Natural killer cell treated with Interleukin-12 subunit alpha and Interleukin-12 subunit beta and Interleukin-15 and Interleukin-18, amount 100 ng/mL, for 72 hours (primary cell): ENCODE measurements around the gene SBF1. TPM values are rescaled to one million over a fixed set of nuclear protein-coding genes. Genes with fewer than 3 reads are reported as not detected.
"Not testable (repeated sequence)": the region's sequence is repeated elsewhere in the genome, so short reads cannot be mapped to it uniquely, and the experiment has no call there.

ENCODE experiments used
- ATAC-seq, 2 donors: fragments of 150-1000 bp; cut with Tn5 transposase in 1 of 2; sonication (Bioruptor Pico), chemical (Tn5 transposase) in 1 of 2; 2 replicates each; pipeline ENCODE4 v1.10.0; 2021
- DNase-seq: peaks from one replicate; pipeline ENCODE4 v3.0.0; 2022; ENCODE audit warnings: low spot score
- H3K27ac Mint-ChIP-seq, 2 donors: 1 replicate in 1 of 2; 2 replicates in 1 of 2; pipeline ENCODE4 v1.8.0; 2022; ENCODE audit warnings: mixed read lengths in 2 of 2, mild to moderate bottlenecking in 1 of 2, moderate library complexity in 1 of 2
- H3K27me3 Mint-ChIP-seq, 2 donors: 1 replicate in 1 of 2; 2 replicates in 1 of 2; pipeline ENCODE4 v1.8.0; 2022; ENCODE audit warnings: mixed read lengths in 2 of 2
- H3K36me3 Mint-ChIP-seq: one replicate; pipeline ENCODE4 v1.8.0; 2022; ENCODE audit warnings: mixed read lengths
- H3K4me1 Mint-ChIP-seq, 2 donors: 1 replicate in 1 of 2; 2 replicates in 1 of 2; pipeline ENCODE4 v1.8.0; 2022; ENCODE audit warnings: low read depth in 2 of 2, mixed read lengths in 2 of 2, mild to moderate bottlenecking in 1 of 2
- H3K4me3 Mint-ChIP-seq: one replicate; pipeline ENCODE4 v1.8.0; 2022; ENCODE audit warnings: mixed read lengths
- H3K9me3 Mint-ChIP-seq: 2 replicates; pipeline ENCODE4 v1.8.0; 2022; ENCODE audit warnings: mixed read lengths
- total RNA-seq, 2 donors: library from RNA; stranded (reverse); gene quantifications; one replicate each; pipeline ENCODE4 v1.2.3, GENCODE V29; 2022

SBF1 gene
- total RNA-seq, 2 donors from 2014 or later: 114 to 152 TPM

DNA sequence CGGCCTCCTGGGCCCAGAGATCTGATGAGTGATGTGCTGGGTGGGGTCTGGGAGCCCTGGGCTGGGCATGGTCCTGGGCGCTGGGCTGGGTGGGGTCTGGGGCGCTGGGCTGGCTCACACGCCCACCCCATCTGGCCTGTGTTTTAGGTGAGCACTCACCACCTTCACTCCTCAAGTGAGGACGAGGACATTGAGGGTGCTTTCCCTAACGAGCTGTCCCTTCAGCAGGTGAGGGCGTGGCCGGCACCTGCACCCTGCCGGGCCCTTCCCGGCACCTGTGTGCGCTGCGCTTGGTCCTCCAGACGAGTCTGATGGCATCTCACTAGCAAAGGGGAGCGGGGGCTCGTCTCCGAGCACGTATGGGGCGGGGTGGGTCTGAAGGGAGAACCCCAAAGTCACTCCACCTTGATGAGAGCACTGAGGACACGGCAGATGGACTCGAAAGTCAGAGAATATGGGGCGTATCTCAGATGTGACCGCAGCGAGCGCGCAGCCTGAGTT is 37.9 kb downstream of the SBF1 start:
- DNase-seq (no peak), ATAC-seq (peak in 1 of 2 donors; percentile 9)
- Mint-ChIP-seq H3K27me3 (no peaks in the 10 kb centered on the region), H3K36me3 (no peaks in the 10 kb centered on the region), H3K4me3 (no peak overlapping the region), H3K27ac (no peak overlapping the region), H3K4me1 (peaks cover 0 to 2% of the 10 kb centered on the region in 2 donors), H3K9me3 (no peaks in the 10 kb centered on the region)

DNA sequence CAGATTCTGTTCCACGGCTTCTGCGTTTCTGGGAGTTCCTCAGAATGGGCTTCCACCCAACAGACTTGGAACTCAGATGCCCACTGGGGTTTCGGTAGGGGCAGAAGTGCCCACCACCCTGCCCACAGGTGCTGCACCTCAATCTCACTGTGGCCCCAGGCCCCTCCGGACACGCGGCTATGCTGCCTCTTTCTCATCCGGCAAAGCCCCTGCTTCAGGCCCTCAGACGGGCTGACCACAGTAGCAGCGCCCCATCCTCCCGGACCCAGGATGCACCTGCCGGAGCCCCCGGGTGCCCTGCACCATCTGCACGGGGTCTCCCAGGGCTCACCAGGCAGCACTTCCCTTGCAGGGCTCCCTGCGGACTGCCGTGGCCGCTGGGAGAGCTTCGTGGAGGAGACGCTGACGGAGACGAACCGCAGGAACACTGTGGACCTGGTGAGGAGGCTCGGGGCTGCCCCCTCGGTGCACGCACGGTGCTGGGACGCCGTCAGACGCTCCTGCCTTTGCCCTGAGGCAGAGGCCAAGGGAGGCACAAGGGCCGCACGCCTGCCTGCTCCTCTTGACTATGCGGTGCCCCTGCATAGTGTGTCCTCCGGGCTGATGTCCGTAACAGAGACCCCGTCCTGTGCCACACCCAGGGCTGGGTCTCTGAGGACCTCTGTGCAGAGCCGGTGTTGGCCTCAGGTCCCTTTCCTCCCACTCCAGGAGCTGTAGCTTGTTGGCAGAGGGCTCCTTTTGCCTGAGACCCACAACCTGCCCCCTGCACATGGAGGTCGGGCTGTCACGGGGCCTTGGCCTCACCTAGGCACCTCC is 38.6 kb downstream of the SBF1 start:
- H3K27ac Mint-ChIP-seq: no peak overlapping the region
- H3K4me3 Mint-ChIP-seq: no peak overlapping the region
- no peaks in the 10 kb centered on the region for H3K27me3 Mint-ChIP-seq
- peak in 1 of 2 donors; percentile 2 for ATAC-seq
- no peaks in the 10 kb centered on the region for H3K9me3 Mint-ChIP-seq
- DNase-seq: no peak
- peaks cover 0 to 7% of the 10 kb centered on the region in 2 donors for H3K4me1 Mint-ChIP-seq
- no peaks in the 10 kb centered on the region for H3K36me3 Mint-ChIP-seq

DNA sequence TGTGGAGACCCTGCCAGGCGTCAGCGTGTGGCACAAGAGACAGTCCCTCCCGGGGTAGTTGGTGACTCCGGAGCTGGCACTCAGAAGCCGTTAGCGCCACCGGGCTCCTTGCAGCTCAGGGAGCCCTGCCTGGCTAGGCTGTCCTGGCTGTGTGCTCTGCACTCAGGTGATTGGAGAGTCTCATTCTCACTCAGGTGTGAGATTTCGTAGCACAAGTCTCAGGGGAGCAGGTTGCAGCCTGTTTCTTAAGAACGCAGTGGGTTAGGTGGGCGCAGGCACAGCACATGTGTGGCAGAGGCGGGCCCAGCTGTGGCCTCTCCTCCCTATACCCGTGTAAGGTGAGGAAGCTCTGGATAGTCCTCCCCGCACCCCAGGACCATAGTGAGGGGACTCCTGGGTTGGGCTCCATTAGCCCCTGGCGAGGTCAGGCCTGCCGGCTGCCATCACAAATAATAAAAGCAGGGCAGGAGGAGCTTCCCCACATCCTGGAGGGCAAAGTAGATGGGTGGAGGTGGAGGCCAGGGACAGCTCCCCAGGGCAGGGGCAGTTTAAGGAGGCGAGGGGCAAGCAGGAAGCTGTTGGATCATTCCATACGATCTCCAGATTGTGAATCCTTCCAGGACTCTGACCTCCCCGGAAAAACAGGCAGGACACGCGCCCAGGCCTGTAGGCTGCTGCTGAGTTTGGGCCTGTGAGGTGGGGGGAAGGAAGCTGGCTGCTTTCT is 39.4 kb downstream of the SBF1 start:
- Mint-ChIP-seq H3K4me1 (peaks cover 0 to 7% of the 10 kb centered on the region in 2 donors), H3K9me3 (no peaks in the 10 kb centered on the region), H3K27me3 (no peaks in the 10 kb centered on the region), H3K4me3 (no peak overlapping the region), H3K36me3 (no peaks in the 10 kb centered on the region), H3K27ac (no peak overlapping the region)
- no peak for DNase-seq
- no peak for ATAC-seq

DNA sequence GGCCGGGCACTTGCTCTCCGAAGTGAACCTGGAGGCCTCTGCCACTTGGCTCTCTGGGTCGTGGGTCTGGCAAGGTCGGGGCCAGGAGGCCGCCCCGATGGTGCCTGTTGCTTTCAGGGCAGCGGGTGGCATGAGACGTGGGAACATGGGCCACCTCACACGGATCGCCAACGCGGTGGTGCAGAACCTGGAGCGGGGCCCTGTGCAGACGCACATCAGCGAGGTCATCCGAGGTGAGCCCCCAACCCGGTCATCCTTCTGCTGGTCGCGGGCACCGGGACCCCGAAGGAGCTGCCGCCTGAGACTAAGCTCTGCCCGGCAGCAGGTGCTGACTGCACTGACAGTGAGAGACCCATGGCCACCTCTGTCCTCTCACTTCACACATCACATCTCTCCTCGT is 40.0 kb downstream of the SBF1 start:
- Mint-ChIP-seq H3K27ac (no peak overlapping the region), H3K9me3 (no peaks in the 10 kb centered on the region), H3K4me1 (peaks cover 0 to 7% of the 10 kb centered on the region in 2 donors), H3K36me3 (no peaks in the 10 kb centered on the region), H3K4me3 (no peak overlapping the region), H3K27me3 (no peaks in the 10 kb centered on the region)
- ATAC-seq (no peak), DNase-seq (no peak)

DNA sequence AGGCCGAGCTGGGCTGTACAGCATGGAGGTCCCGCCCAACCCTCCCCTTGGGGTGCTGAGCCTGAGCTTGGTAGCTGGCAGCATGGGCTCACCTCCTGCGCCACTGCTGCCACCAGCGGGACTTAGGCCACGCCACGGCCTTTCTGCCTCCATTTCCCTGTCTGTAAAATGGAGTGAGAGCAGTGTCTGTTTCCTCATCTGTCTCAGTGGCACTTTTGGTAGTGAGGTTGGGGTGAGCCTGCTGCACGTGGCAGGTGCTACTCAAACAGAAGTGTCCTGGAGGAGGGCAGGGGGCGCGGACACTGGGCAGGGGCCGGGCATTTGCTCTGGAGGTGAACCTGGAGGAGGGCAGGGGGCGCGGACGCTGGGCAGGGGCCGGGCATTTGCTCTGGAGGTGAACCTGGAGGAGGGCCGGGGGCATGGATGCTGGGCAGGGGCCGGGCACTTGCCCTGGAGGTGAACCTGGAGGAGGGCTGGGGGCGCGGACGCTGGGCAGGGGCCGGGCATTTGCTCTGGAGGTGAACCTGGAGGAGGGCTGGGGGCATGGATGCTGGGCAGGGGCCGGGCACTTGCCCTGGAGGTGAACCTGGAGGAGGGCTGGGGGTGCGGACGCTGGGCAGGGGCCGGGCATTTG is 41.8 kb downstream of the SBF1 start:
- not testable (repeated sequence) for H3K27ac Mint-ChIP-seq, H3K27me3 Mint-ChIP-seq, H3K4me1 Mint-ChIP-seq, H3K36me3 Mint-ChIP-seq, H3K9me3 Mint-ChIP-seq, H3K4me3 Mint-ChIP-seq, DNase-seq, ATAC-seq

DNA sequence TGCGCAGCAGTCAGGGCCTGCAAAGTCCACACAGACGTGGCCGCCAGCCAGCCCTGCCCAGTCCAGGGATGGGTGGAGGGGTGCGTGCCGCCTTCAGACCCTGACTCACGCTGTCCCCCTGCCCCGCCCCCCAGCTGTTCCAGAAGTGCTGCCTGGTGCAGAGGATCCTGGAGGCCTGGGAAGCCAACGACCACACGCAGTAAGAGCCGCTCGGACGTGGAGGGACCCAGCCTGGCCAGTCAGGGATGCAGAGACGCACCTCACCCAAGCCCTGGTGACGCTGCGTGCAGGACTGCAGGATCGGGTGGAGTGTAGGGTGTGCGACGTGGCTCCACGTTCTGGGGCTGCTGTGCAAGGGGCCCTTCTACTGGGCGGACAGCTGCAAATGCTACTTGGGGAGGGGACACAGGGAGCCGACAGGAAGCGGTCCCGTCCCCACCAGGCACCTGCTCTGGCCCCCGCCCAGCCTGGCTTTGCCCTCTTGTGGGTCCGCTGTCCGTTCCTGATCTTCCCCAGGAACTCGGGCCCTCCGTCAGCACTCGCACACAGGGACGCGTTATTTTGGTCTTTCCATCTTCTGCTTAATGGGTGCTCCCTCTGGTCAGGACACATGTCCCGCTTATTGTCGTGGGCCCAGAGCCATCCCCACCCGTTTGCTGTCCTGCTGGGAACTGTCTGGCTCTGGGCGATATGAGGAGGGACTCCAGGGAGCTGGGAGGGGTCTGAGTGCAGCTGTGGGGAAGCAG is 42.5 kb downstream of the SBF1 start:
- ATAC-seq (peak in 1 of 2 donors; percentile 7), DNase-seq (no peak)
- no peaks in the 10 kb centered on the region for H3K27me3 Mint-ChIP-seq
- no peak overlapping the region for H3K4me3 Mint-ChIP-seq
- no peaks in the 10 kb centered on the region for H3K36me3 Mint-ChIP-seq
- H3K4me1 Mint-ChIP-seq: peaks cover 0 to 7% of the 10 kb centered on the region in 2 donors
- H3K27ac Mint-ChIP-seq: no peak overlapping the region
- no peaks in the 10 kb centered on the region for H3K9me3 Mint-ChIP-seq

DNA sequence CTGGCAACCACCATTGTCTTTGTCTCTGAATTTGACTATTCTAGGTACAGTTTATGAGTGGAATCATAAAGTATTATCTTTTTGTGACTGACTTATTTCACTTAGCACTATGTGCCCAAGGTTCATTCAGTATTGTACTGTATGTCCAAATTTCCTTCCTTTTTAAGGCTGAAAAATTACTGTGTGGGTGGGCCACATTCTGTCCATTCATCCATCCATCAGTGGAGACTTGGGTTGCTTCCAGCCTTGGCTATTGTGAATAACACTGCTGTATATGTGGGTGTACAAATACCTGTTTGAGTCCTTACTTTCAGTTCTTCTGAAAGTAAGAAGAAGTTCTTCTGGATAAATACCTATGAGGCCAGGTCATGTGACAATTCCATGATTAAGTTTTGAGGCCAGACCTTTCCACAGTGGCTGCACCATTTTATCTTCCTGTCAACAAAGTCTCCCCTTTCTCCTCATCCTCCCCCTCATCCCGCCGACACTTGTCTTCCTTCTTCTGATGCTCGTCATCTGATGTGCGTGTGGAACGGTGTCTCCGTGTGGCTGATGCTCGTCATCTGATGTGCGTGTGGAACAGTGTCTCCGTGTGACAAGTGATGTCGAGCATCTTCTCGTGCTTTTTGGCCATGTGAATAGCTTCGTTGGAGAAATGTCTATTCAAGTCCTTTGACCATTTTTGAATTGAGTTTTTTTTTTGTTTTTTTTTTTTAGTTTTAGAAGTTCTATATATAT is 49.5 kb downstream of the SBF1 start:
- DNase-seq (no peak), ATAC-seq (no peak)
- Mint-ChIP-seq H3K27ac (no peak overlapping the region), H3K4me3 (no peak overlapping the region), H3K4me1 (no peaks in the 10 kb centered on the region), H3K27me3 (no peaks in the 10 kb centered on the region), H3K36me3 (peaks cover 7% of the 10 kb centered on the region), H3K9me3 (no peaks in the 10 kb centered on the region)

DNA sequence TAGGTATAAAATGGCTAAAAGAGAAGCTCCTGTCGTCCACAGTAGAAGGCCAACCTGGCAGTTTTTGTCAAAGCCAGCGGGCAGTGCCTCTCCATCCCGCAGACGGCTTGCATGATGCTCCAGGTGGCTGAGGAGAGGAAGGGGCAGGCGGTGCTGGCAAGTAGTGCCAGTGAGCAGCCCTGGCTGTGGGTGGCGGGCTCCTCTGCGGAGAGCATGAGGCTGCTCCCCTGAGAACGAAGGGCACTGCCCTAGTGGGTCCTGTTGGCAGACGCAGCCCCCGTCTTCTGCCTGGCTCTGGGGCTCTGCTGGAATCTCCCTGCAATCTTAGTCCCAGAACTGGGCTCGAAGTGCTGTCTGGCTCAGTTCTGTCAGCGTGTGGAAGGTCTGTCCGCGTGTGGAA is 50.9 kb downstream of the SBF1 start:
- ATAC-seq (no peak), DNase-seq (no peak)
- Mint-ChIP-seq H3K36me3 (peaks cover 7% of the 10 kb centered on the region), H3K4me3 (no peak overlapping the region), H3K4me1 (no peaks in the 10 kb centered on the region), H3K27ac (no peak overlapping the region), H3K27me3 (no peaks in the 10 kb centered on the region), H3K9me3 (no peaks in the 10 kb centered on the region)

DNA sequence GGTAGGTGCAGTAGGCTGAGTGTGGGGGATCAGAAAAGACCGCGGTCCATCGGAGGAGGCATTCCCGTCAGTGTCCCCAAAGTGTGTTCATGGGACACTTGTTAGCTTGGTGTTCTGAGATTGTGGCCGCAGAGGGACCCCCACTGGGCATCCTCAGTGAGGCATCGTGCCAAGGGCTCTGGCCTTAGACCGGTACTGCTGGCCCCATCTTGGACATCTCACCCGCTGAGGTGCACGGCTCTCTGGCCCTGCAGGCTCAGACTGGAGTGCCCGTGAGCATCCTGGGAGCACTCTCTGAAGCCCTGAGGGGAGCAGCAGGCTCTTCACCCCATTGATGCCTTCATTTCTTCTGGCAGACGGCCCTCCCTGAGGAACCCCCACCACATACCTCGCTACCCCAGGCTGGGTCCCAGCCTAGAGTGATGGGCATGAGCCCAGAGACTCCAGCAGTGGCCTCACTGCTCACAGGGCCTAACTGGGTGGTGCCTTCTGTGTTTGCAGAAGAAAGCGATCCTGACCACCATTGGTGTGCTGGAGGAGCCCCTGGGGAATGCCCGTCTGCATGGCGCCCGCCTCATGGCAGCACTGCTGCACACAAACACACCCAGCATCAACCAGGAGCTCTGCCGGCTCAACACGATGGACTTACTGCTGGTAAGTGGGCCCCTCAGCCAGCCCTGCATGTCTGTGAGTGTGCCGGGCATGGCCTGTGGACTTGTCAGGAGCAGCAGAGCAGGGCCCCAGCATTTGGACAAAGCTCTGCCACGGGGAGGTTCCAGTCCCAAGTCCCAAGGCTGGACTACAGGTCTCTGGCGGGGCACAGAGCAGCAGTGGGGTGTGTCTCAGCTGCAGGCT is 51.6 kb downstream of the SBF1 start:
- Mint-ChIP-seq H3K36me3 (peaks cover 7% of the 10 kb centered on the region), H3K4me3 (no peak overlapping the region), H3K4me1 (no peaks in the 10 kb centered on the region)

DNA sequence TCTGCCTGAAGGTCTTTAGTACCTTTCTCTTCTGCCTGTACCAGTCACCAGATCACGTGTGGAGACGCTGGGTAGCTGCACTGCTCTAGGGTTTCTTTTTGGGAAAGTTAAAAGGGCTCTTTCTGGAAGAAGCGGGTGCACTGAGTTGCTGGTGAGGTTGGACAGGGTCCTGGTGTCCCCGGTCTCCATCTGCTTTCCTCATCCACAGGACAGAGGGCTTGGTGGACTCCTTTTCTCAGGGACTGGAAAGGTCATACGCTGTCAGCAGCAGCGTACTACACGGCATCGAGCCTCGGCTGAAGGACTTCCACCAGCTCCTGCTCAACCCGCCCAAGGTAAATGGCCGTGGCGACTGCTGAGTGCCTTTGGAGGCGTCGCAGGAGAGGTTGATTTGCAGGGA is 52.8 kb downstream of the SBF1 start:
- no peak overlapping the region for H3K27ac Mint-ChIP-seq
- peaks cover 11% of the 10 kb centered on the region for H3K36me3 Mint-ChIP-seq
- no peaks in the 10 kb centered on the region for H3K27me3 Mint-ChIP-seq
- H3K4me3 Mint-ChIP-seq: no peak overlapping the region
- H3K9me3 Mint-ChIP-seq: no peaks in the 10 kb centered on the region
- no peaks in the 10 kb centered on the region for H3K4me1 Mint-ChIP-seq
- no peak for ATAC-seq
- DNase-seq: no peak

More for the DNA sequence above, 51.6 kb downstream of the SBF1 start:
- H3K9me3 Mint-ChIP-seq: no peaks in the 10 kb centered on the region
- ATAC-seq (no peak), DNase-seq (no peak)
- H3K27me3 Mint-ChIP-seq: no peaks in the 10 kb centered on the region
- H3K27ac Mint-ChIP-seq: no peak overlapping the region

DNA sequence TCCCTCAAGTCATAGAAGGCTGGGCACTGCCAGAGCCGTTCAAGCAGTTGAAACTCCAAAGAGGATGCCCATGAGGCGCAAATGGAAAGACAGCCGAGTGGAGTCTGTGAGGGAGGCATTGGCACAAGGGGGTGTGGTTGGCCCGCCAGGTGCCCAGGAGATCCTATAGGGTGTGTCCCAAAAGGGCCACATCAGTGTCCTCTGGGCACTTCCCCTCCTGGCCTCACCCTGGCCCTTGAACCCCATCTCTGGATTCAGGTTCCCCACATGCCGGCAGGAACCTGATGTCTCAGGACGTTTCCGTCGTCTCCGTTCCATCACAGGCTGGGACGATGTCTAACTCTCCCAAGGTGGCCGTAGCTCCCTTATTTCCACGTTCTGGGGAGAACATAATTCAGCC is 54.3 kb downstream of the SBF1 start:
- Mint-ChIP-seq H3K36me3 (peaks cover 11% of the 10 kb centered on the region), H3K27me3 (no peaks in the 10 kb centered on the region), H3K4me1 (no peaks in the 10 kb centered on the region), H3K4me3 (no peak overlapping the region), H3K27ac (no peak overlapping the region), H3K9me3 (no peaks in the 10 kb centered on the region)
- DNase-seq (no peak), ATAC-seq (no peak)

DNA sequence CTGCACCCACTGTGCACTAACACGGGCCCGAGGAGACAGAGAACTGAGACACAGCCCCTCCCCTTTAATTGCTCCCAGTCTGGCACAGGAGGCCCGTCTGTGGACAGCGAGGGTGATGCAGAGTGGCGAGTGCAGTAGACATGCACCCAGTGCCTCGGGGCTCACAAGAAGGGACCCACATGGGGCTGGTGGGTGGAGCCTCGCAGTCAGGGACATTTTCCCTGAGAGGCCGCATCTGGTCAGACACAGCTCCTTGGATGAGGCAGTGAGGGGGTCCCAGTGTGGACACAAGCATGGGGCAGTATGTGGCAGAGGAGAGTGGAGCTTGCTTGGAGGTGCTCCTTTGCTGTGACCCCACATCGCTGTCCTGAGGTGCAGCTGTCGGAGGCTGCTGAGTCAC is 54.8 kb downstream of the SBF1 start:
- ATAC-seq (no peak), DNase-seq (no peak)
- Mint-ChIP-seq H3K27me3 (no peaks in the 10 kb centered on the region), H3K36me3 (peaks cover 8% of the 10 kb centered on the region), H3K4me1 (no peaks in the 10 kb centered on the region), H3K27ac (no peak overlapping the region), H3K9me3 (no peaks in the 10 kb centered on the region), H3K4me3 (no peak overlapping the region)
